ENCODE measurements around the gene VAV3.

GRCh38 chr1:107896401-107896800, 68.6 kb downstream of the VAV3 start:
- TF ChIP-seq CTCF (IDR thresholded peaks at IDR 0.05; ENCODE audit: control extremely low read depth in 1 of 3, insufficient read depth in 1 of 3, low read depth in 1 of 3, low read length in 3 of 3) (no peak), ATF3 (IDR thresholded peaks at IDR 0.05; ENCODE audit: insufficient read depth, low read depth, low read length) (no peak)
